ENCODE measurements around the gene AURKAIP1. TPM values are rescaled to one million over a fixed set of nuclear protein-coding genes. Genes with fewer than 3 reads are reported as not detected.

Gene AURKAIP1
- total and polyA plus RNA-seq, 2 of the 4 experiments (the other 2 are of a cell fraction): 45.7 to 107 TPM

- TF ChIP-seq ELK1 (IDR thresholded peaks at IDR 0.05; ENCODE audit: borderline replicate concordance, low read depth, low read length) (no peak), MAZ (IDR thresholded peaks at IDR 0.05; ENCODE audit: borderline replicate concordance, low read depth, low read length) (no peak), SMC3 (IDR thresholded peaks at IDR 0.05; ENCODE audit: low read depth, low read length) (no peak)
Measured at GRCh38 chr1:1348420-1349255, 26.4 kb downstream of the AURKAIP1 start (continued).
